Nucleus accumbens (tissue), 56 donors: ENCODE data around the gene KPNA4.
"Not testable (repeated sequence)": the region's sequence is repeated elsewhere in the genome, so short reads cannot be mapped to it uniquely, and the experiment has no call there.

Experiments
- DNase-seq, 56 donors: peaks; one replicate each; lab custom pipeline; 2025; lab: John Stamatoyannopoulos, UW

The KPNA4 gene

DNA sequence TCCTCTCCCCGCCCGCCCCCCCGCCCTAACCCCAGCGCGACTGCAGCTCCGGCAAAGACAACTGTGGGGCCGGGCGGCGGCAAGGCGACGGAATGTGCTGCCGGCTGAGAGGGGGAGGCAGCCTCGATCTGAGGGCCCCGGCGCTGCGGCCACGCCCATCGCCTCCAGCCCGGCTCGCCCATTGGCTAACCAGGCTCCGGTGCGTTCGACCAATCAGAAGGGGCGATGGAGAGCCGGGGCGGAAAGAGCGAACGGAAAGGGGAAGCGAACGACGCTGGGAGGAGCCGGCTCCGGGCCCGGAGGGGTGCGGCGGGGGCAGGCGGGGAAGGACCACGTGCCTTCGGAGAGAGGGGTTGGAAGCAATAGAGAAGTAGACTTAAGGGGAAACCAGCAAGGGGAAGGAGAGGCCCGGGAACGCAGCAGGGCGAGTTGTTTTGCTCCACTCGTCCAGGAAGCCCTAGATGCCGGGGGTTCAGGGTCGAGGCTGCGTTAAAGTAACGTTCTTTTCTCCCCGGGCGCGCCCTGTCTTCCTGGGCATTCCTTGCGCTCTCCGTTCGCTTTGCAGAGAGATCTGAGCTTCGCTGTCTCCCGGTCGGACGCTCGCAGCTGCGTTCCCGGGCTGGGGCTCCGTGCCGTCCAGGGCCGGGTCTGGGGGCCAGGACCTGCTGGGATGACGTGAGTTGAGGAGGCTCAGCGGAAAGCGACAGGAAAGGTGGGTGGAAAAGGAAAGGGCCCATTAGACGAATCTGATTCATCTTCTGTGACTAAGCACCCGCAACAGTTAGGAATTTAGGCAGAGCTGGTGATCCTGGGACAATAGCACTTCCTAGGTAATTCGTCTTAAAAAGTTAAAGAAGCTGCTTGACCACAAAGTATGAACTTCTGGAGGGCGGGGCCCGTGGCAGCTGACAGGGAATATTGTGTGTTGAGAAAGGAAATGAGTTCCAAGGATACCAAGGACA, at the start of gene KPNA4:
TSS of gene KPNA4 (minus strand) at position 130 of the 962 bp plus-strand sequence. CDS start 289 bp downstream, outside the sequence.
- DNase-seq, result peak; percentile 76 to 98 (median 96)

DNA sequence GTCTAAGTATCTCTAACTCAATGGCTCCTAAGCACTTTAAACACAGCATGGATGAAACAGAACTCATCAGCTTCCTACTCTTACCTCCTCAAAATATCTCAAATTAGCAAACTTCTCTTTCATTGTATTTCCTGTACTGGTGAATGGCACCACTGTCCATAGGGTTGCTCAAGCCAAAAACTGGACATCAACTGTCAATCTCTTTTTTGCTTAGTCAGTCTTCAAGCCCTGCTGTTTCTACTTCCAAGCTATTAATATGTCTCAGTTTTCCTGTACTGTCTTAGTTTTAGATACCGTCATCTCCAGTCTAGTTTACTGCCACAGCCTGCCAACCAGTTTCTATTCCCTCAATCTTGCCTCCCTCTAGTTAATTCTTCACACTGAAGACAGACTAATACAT, 48.3 kb upstream of the KPNA4 start:
- DNase-seq, result no peak

GRCh38 chr3:160612386-160613075, 47.2 kb upstream of the KPNA4 start:
- DNase-seq, result peak in 8 of 56 donors; percentile 0 to 27 (median 10)

GRCh38 chr3:160611141-160611540, 45.8 kb upstream of the KPNA4 start:
- DNase-seq, result no peak

- no peak for DNase-seq
These were observed 43.5 kb upstream of the KPNA4 start for GRCh38 chr3:160608870-160609269.

DNA sequence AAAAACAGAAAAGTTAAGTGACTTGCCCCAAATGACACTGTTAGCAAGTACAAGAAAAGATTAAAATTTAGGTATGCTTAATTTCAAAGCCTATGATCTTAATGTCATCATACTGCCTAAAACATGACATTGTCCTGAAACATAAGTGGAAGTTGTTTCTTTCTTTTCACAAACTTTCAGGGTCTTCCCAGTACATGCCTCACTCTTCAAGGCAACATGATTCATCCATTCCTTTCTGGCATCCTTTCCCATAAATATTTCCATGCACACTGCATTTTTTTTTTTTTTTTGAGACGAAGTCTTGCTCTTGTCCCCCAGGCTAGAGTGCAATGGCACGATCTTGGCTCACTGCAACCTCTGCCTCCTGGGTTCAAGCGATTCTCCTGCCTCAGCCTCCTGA, 42.5 kb upstream of the KPNA4 start:
- DNase-seq, result no peak

- DNase-seq, result no peak
These were observed 39.9 kb upstream of the KPNA4 start for GRCh38 chr3:160605315-160605714.

GRCh38 chr3:160603845-160604244, 38.5 kb upstream of the KPNA4 start:
- not testable (repeated sequence) for DNase-seq

GRCh38 chr3:160602259-160602658, 36.9 kb upstream of the KPNA4 start:
- no peak for DNase-seq

DNA sequence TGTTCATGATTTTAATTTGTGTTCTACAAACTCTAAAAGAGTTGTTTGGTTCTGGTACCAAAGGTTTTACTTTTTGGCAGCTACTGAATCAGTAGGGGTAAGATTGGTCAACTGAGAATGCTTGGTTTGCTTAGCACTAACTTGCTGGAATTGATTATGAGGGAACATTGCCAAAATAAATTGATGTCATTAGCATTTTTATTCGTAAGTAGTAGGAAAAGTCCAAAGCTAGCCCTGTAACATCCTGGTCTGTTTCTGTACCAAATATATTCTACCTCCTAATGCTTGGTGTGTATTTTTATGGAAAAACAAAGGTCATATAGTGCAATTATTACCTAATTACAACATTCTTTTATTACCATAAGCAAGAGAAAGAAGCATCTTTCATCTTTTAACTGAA, 35.9 kb upstream of the KPNA4 start:
- DNase-seq, result no peak

GRCh38 chr3:160598865-160599264, 33.5 kb upstream of the KPNA4 start:
- DNase-seq, result no peak

DNA sequence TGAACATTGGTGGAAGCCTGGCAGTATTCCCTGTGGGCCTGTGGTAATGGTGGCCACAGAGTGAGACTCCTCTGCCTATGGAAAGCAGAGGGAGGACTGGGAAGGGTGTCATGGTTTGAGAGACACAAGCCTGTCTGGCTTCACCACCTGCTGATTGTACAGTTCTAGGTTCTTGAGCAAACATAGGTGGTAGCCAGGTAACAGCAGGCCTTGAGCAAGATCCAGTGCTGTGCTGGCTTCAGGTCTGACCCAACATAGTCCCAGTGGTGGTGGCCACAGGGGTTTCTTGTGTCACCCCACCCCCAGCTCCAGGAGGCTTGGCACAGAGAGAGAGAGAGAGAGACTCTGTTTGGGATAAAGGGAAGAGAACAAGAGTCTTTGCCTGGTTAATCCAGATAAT, 22.7 kb upstream of the KPNA4 start:
- no peak for DNase-seq

DNA sequence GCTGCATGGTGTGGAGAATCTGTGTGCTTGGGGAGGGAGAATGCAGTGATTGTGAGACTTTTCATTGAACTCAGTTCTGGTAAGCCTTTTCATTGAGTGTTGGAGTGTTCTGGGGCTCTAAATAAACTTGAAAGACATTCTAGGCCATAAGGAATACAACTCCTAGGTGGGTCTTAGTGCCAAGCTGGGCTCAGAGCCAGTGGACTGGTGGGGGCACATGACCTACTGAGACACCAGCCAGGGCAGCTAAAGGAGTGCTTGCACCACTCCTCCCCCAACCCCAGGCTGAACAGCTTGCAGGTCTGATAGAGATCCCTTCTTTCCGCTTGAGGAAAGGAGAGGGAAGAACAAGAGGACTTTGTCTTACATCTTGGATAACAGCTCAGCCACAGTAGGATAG, 21.7 kb upstream of the KPNA4 start:
- DNase-seq, result peak in 21 of 56 donors; percentile 2 to 43 (median 13)

DNA sequence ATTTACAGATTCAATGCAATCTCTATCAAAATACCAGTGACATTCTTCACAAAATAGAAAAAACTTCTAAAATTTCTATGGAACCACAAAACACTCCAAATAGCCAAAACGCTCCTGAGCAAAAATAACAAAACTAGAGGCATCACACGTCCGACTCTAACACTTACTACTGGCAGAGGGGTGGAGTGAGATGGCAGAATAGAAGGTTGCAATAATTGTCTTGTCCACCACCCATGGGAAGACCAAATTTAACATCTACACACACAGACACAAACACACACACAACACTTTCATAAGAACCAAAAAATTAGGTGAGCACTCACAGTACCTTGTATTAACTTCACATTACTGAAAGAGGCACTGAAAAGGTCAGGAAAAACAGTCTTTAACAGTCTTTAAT, 21.3 kb upstream of the KPNA4 start:
- DNase-seq, result no peak

GRCh38 chr3:160583451-160583850, 18.1 kb upstream of the KPNA4 start:
- no peak for DNase-seq

- DNase-seq, result no peak
These were observed 15.6 kb upstream of the KPNA4 start for GRCh38 chr3:160580938-160581337.

GRCh38 chr3:160577556-160578195, 12.3 kb upstream of the KPNA4 start:
- DNase-seq, result no peak

DNA sequence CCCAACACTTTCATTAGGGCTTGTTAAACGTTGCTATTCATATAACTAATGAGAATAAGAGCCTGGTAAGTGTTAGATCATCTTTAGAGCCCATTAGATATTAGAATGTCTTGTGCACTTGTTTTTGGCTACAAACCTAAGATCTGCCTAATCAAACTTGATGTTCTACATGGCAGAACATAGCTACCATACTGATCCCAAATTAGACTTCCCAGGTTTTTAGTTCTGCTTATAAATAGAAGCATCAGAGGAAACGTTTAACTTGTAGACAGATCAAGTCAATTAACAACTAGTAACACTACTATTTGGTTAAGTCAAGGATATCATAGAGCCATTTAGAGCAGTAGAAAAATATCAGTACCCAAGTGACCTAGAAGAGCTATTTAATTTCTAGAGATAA, 11.7 kb upstream of the KPNA4 start:
- no peak for DNase-seq

GRCh38 chr3:160576621-160577020, 11.2 kb upstream of the KPNA4 start:
- no peak for DNase-seq

GRCh38 chr3:160575589-160575988, 10.2 kb upstream of the KPNA4 start:
- DNase-seq, result no peak

DNA sequence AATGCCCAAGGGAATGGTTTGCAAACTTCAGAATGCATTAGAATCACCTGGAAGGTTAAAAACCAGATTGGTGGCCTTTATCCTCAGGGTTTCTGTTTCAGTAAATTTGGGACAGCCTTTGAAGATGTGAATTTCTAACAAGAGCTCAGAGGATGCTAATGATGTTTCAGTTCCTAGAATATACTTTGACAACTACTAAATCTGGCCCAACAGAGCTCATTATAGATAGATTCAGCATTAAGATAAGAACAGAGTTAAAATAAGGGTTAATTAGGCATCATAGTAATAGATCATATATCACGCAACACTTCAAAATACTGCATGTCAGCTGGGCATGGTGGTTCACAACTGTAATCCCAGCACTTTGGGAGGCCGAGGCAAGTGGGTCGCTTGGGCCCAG, 9.3 kb upstream of the KPNA4 start:
- DNase-seq, result no peak
